HepG2 (cell line): ENCODE results near the gene ADAMTS17. TPM values are rescaled to one million over a fixed set of nuclear protein-coding genes. Genes with fewer than 3 reads are reported as not detected.

Experiments
- ATAC-seq: fragments of 200-7000 bp; cut with Tn5 transposase; 3 replicates; pipeline ENCODE4 v1.9.1; 2020; ENCODE audit warnings: mild to moderate bottlenecking, moderate library complexity
- BruUV-seq: library from RNA; stranded (reverse); fragments of 400-500 nt; replicated peaks from 2 replicates; lab custom pipeline; 2021; lab: Mats Ljungman, UMichigan
- CTCF ChIA-PET: fragments of 300-600 bp; formaldehyde crosslinking; extraction: SDS; loops from one replicate; lab custom pipeline; 2021; ENCODE audit warnings: low total read pairs, inconsistent platforms, low intra/inter-chr PET ratio; lab: Yijun Ruan, JAX
- POLR2A ChIA-PET: fragments of 350-600 bp; sonication (Branson Sonifier 250); formaldehyde crosslinking; loops from one replicate; lab custom pipeline; 2020; ENCODE audit warnings: antibody characterized with exemption, inconsistent platforms; lab: Yijun Ruan, JAX
- DNase-seq: peaks from one replicate; pipeline ENCODE4 v3.0.0-alpha.2; 2015; ENCODE audit warnings: low spot score
- FAIRE-seq: peaks from 3 replicates; lab custom pipeline; 2011; peaks lifted over from hg19 to GRCh38; lab: Jason Lieb, UNC
- H2AFZ ChIP-seq: one replicate; pipeline ENCODE4 v1.6.1; 2011; ENCODE audit warnings: low read length, inconsistent platforms
- H3K27ac ChIP-seq: fragments of 300-600 bp; 3 replicates; pipeline ENCODE4 v1.8.0; 2011; ENCODE audit warnings: mixed run types, mild to moderate bottlenecking, mixed read lengths, low read length, inconsistent platforms; ENCODE audit not compliant: insufficient read depth; ENCODE audit errors: extremely low read length
- H3K27me3 ChIP-seq, 2 experiments: fragments of 200-600 bp in 1 of 2; 2 replicates in 1 of 2; 3 replicates in 1 of 2; pipeline versions ENCODE4 v1.6.0 to v1.8.0; 2011; ENCODE audit warnings: low read length in 2 of 2, mild to moderate bottlenecking in 2 of 2, moderate library complexity in 2 of 2, inconsistent platforms in 1 of 2; ENCODE audit not compliant: insufficient read depth in 2 of 2, control insufficient read depth in 1 of 2
- H3K36me3 ChIP-seq, 2 experiments: fragments of 200-600 bp in 1 of 2; replicated peaks in 1 of 2; 2 replicates in 1 of 2; 3 replicates in 1 of 2; pipeline versions ENCODE4 v1.5.1 to v1.8.0; 2011; ENCODE audit warnings: low read length in 2 of 2, inconsistent platforms in 1 of 2; ENCODE audit not compliant: insufficient read depth in 2 of 2, control insufficient read depth in 1 of 2
- H3K4me1 ChIP-seq: 2 replicates; pipeline ENCODE4 v1.5.1; 2012; ENCODE audit warnings: low read length, inconsistent platforms; ENCODE audit not compliant: insufficient read depth
- H3K4me2 ChIP-seq: 2 replicates; pipeline ENCODE4 v1.6.0; 2011; ENCODE audit warnings: low read depth, low read length, inconsistent platforms
- H3K4me3 ChIP-seq, 3 experiments: fragments of 200-600 bp in 1 of 3; sonication (generic), shearing (Covaris generic) in 1 of 3; replicated peaks in 1 of 3; 2 replicates each; pipeline ENCODE4 v1.5.1; 2011 to 2016; ENCODE audit warnings: low read length in 3 of 3, inconsistent platforms in 2 of 3, low read depth in 2 of 3, mild to moderate bottlenecking in 2 of 3, control low read depth in 1 of 3, mixed read lengths in 1 of 3; ENCODE audit not compliant: insufficient read depth in 1 of 3
- H3K79me2 ChIP-seq: one replicate; pipeline ENCODE4 v1.6.1; 2011; ENCODE audit warnings: low read length, inconsistent platforms; ENCODE audit not compliant: insufficient read depth
- H3K9ac ChIP-seq: 2 replicates; pipeline ENCODE4 v1.6.0; 2011; ENCODE audit warnings: mild to moderate bottlenecking, low read depth, low read length, inconsistent platforms; ENCODE audit not compliant: insufficient read depth
- H3K9me3 ChIP-seq: 2 replicates; pipeline ENCODE4 v1.5.1; 2012; ENCODE audit warnings: mild to moderate bottlenecking, low read length
- H4K20me1 ChIP-seq: 2 replicates; pipeline ENCODE4 v1.6.0; 2011; ENCODE audit warnings: inconsistent platforms, mild to moderate bottlenecking, low read length, moderate library complexity; ENCODE audit not compliant: insufficient read depth
- FOSL2 ChIP-seq: sonication (generic); formaldehyde crosslinking; IDR thresholded peaks from 2 replicates; pipeline ENCODE4 v1.4.0; 2020; ENCODE audit warnings: missing genetic modification reagents
- FOXP1 ChIP-seq, 2 experiments: fragments of 450-650 bp in 1 of 2; IDR thresholded peaks; 2 replicates each; pipeline ENCODE4 v1.6.1; 2017 to 2018; ENCODE audit warnings: antibody characterized with exemption in 1 of 2
- KLF11 ChIP-seq: IDR thresholded peaks from 2 replicates; pipeline ENCODE4 v1.6.1; 2016; ENCODE audit warnings: missing compliant biosample characterization
- WGBS: methylation state at CpG from one replicate; pipeline ENCODE4 v1.1.6; 2017; ENCODE audit warnings: low lambda C conversion rate; 5-methylcytosine and 5-hydroxymethylcytosine counted together
- in situ Hi-C: cut with HindIII; loops from 2 replicates; pipeline ENCODE4 v1.10.0; 2017; ENCODE audit warnings: low pct_unique_long_range_greater_than_20kb; ENCODE audit not compliant: extremely low pct_ligation_motif_present
- intact Hi-C: fragments of 100-400 bp; cut with micrococcal nuclease; formaldehyde crosslinking; loops from one replicate; pipeline ENCODE4 v1.10.0; 2022; ENCODE audit not compliant: unreplicated experiment
- polyA plus RNA-seq, 8 experiments: library from polyadenylated mRNA; depleted of rRNA in 3 of 8; stranded (reverse) in 7 of 8; unstranded in 1 of 8; fragments of >200 nt; fragmentation: Illumina TruSeq in 4 of 8; extraction: Trizol in 4 of 8; gene quantifications; 2 replicates each; pipeline versions ENCODE4 v1.2.1 to v1.2.3, GENCODE V29; 2011 to 2016; ENCODE audit warnings: low read depth in 4 of 8, missing spikeins in 1 of 8, mixed read lengths in 1 of 8; ENCODE audit not compliant: insufficient read depth in 1 of 8
- total RNA-seq, 5 experiments: library from RNA; depleted of rRNA; stranded (reverse); fragments of >200 nt; fragmentation: Illumina TruSeq; extraction: Trizol; gene quantifications; 2 replicates each; pipeline ENCODE4 v1.2.3, GENCODE V29; 2016; ENCODE audit warnings: low read depth in 1 of 5
- TF ChIP-seq, protein P1 (sequence below): sonication (generic); formaldehyde crosslinking; IDR thresholded peaks from 2 replicates; pipeline ENCODE4 v1.9.0; 2021; ENCODE audit warnings: mild to moderate bottlenecking, missing genetic modification reagents

Gene ADAMTS17
- total and polyA plus RNA-seq, 2 of the 13 experiments (the other 11 are each of a cell fraction or from before 2014, with no cell fraction given) = 0.02 to 0.04 TPM

DNA sequence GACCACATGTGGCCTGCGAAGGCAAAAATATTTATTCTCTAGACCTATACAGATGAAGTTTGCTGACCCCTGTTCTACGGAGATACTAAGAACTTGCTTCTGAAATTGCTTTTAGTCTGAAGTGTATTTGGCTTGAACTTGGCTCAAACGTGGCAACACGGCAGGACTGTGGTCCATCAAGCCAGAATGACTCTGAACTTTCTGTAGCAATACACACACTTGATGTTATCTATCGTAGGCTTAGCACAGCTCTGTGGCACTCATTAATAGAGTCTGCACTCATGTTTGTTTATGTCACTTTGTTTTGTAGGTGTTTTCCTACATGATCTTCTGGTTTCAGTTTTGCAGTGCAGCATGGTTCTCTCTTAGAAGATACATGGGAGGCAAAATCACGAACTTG, 298.1 kb downstream of the ADAMTS17 start (continued):
- TF ChIP-seq, protein P1, sequence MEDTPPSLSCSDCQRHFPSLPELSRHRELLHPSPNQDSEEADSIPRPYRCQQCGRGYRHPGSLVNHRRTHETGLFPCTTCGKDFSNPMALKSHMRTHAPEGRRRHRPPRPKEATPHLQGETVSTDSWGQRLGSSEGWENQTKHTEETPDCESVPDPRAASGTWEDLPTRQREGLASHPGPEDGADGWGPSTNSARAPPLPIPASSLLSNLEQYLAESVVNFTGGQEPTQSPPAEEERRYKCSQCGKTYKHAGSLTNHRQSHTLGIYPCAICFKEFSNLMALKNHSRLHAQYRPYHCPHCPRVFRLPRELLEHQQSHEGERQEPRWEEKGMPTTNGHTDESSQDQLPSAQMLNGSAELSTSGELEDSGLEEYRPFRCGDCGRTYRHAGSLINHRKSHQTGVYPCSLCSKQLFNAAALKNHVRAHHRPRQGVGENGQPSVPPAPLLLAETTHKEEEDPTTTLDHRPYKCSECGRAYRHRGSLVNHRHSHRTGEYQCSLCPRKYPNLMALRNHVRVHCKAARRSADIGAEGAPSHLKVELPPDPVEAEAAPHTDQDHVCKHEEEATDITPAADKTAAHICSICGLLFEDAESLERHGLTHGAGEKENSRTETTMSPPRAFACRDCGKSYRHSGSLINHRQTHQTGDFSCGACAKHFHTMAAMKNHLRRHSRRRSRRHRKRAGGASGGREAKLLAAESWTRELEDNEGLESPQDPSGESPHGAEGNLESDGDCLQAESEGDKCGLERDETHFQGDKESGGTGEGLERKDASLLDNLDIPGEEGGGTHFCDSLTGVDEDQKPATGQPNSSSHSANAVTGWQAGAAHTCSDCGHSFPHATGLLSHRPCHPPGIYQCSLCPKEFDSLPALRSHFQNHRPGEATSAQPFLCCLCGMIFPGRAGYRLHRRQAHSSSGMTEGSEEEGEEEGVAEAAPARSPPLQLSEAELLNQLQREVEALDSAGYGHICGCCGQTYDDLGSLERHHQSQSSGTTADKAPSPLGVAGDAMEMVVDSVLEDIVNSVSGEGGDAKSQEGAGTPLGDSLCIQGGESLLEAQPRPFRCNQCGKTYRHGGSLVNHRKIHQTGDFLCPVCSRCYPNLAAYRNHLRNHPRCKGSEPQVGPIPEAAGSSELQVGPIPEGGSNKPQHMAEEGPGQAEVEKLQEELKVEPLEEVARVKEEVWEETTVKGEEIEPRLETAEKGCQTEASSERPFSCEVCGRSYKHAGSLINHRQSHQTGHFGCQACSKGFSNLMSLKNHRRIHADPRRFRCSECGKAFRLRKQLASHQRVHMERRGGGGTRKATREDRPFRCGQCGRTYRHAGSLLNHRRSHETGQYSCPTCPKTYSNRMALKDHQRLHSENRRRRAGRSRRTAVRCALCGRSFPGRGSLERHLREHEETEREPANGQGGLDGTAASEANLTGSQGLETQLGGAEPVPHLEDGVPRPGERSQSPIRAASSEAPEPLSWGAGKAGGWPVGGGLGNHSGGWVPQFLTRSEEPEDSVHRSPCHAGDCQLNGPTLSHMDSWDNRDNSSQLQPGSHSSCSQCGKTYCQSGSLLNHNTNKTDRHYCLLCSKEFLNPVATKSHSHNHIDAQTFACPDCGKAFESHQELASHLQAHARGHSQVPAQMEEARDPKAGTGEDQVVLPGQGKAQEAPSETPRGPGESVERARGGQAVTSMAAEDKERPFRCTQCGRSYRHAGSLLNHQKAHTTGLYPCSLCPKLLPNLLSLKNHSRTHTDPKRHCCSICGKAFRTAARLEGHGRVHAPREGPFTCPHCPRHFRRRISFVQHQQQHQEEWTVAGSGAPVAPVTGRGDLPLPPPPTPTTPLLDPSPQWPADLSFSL (CRISPR knock-in tag) = no peak

DNA sequence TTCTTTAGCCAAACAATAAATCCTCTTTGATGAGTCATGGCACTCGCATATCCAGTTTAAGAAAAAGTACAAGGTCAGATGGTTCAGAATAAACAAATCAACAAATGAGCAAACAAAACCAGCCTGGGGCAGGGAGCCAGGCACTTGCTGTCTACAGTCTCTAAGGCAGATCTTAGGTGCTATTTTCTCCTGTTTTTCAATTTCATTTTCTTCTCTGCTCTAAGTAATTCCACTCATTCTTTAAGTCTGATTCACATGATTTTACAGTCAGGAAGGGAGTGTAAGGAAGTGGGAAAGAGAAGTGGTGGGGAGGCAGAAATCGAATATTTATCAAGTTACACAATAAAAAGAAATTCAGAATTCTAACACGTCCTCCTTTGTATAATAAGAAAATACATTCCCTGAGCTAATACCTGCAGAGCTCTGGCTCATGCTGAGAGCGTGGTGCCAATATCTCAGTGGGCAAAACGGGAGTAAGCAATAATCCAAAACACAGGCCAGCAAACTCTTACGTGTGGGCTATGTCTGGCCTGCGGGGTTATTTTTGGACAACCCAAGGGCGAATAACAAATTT, 298.6 kb downstream of the ADAMTS17 start:
- in situ Hi-C loops = no loop called here
- Histone ChIP-seq H3K4me1 (0 out of 2 replicates have a peak, but pooled peaks cover 6% of the 10 kb centered on the region), H2AFZ (no peak overlapping the region), H3K9me3 (no peaks in the 10 kb centered on the region), H3K4me2 (no peak overlapping the region), H3K79me2 (no peaks in the 10 kb centered on the region), H3K27ac (no peak overlapping the region), H3K4me3 (no peak overlapping the region), H3K27me3 (no peaks in the 10 kb centered on the region), H4K20me1 (no peaks in the 10 kb centered on the region), H3K9ac (no peak overlapping the region), H3K36me3 (no peaks in the 10 kb centered on the region)
- no peak for DNase-seq
- intact Hi-C loops = no loop called here
- FAIRE-seq = no peak
- BruUV-seq = no TSS peak
- WGBS = 46% methylated on average over 8 of the region's 8 CpGs
- TF ChIP-seq KLF11 (CRISPR knock-in tag) = no peak
- no peak for TF ChIP-seq FOXP1 (IDR thresholded peaks at IDR 0.05)
- peak; percentile 49; the same call in 1 of the 2 replicates for TF ChIP-seq FOXP1 (CRISPR knock-in tag; IDR thresholded peaks at IDR 0.05)
- TF ChIP-seq FOSL2 (CRISPR knock-in tag) = 0 out of 2 replicates have a peak, but pooled peaks have one; percentile 28
- ATAC-seq = no peak
- CTCF ChIA-PET = no interaction called here
- POLR2A ChIA-PET = no interaction called here
